Stimulated activated CD8-positive, alpha-beta memory T cell treated with anti-CD3 and anti-CD28 coated beads, Interleukin-4, amount 100 ng/mL, for 1 hour (primary cell): ENCODE measurements around the gene RASA4.
"Not testable (repeated sequence)": the region's sequence is repeated elsewhere in the genome, so short reads cannot be mapped to it uniquely, and the experiment has no call there.

ENCODE experiments used
- DNase-seq, 2 donors: peaks; one replicate each; pipeline ENCODE4 v3.0.0-alpha.2; 2020; ENCODE audit warnings: low read depth in 2 of 2, low spot score in 1 of 2

The RASA4 gene

GRCh38 chr7:102609734-102610133, 6.8 kb downstream of the RASA4 start:
- DNase-seq = not testable (repeated sequence)

- DNase-seq = not testable (repeated sequence)
Observed at GRCh38 chr7:102606848-102607247, 9.7 kb downstream of the RASA4 start.

- not testable (repeated sequence) for DNase-seq
Observed at GRCh38 chr7:102604431-102605145, 12.0 kb downstream of the RASA4 start.

GRCh38 chr7:102602317-102602716, 14.2 kb downstream of the RASA4 start:
- not testable (repeated sequence) for DNase-seq

- not testable (repeated sequence) for DNase-seq
Observed at GRCh38 chr7:102599699-102600098, 16.9 kb downstream of the RASA4 start.

GRCh38 chr7:102596036-102596435, 20.5 kb downstream of the RASA4 start:
- DNase-seq = not testable (repeated sequence)

GRCh38 chr7:102593637-102594334, 22.8 kb downstream of the RASA4 start:
- DNase-seq = not testable (repeated sequence)

- DNase-seq = not testable (repeated sequence)
Observed at GRCh38 chr7:102592477-102593019, 24.0 kb downstream of the RASA4 start.

- not testable (repeated sequence) for DNase-seq
Observed at GRCh38 chr7:102589857-102590256, 26.7 kb downstream of the RASA4 start.

GRCh38 chr7:102583495-102583894, 33.1 kb downstream of the RASA4 start:
- not testable (repeated sequence) for DNase-seq

GRCh38 chr7:102581722-102582121, 34.8 kb downstream of the RASA4 start:
- not testable (repeated sequence) for DNase-seq

GRCh38 chr7:102578486-102578885, 38.1 kb downstream of the RASA4 start:
- not testable (repeated sequence) for DNase-seq

GRCh38 chr7:102577315-102578240, 39.0 kb downstream of the RASA4 start:
- DNase-seq = not testable (repeated sequence)

- not testable (repeated sequence) for DNase-seq
Observed at GRCh38 chr7:102576363-102576762, 40.2 kb downstream of the RASA4 start.

GRCh38 chr7:102574607-102575006, 41.9 kb downstream of the RASA4 start:
- not testable (repeated sequence) for DNase-seq

GRCh38 chr7:102572261-102573239, 44.0 kb downstream of the RASA4 start, which contains the start of gene POLR2J3:
TSS of gene POLR2J3 (minus strand) at chr7:102572583. CDS start at chr7:102572521, 62 bp downstream.
- DNase-seq = peak; percentile 90 to 100

- DNase-seq = not testable (repeated sequence)
Observed at GRCh38 chr7:102568620-102569019, 47.9 kb downstream of the RASA4 start.

GRCh38 chr7:102550808-102551422, 65.6 kb downstream of the RASA4 start, which contains the start of gene SPDYE2:
TSS of gene SPDYE2 (plus strand) at chr7:102551226. CDS start at chr7:102553256, 2,030 bp downstream.
- not testable (repeated sequence) for DNase-seq

- not testable (repeated sequence) for DNase-seq
Observed at GRCh38 chr7:102546353-102546752, 70.2 kb downstream of the RASA4 start.
